ENCODE results near the gene ELFN2. TPM values are rescaled to one million over a fixed set of nuclear protein-coding genes. Genes with fewer than 3 reads are reported as not detected.

Gene ELFN2
- total RNA-seq, 1 experiment from 2014 or later: 4.0 TPM

- no peak overlapping the region for H3K4me3 ChIP-seq (ENCODE audit: low read depth, low read length)
- intact Hi-C loops (cut with micrococcal nuclease; ENCODE audit: unreplicated experiment): no loop called here
- Mint-ChIP-seq H3K4me3 (ENCODE audit: unreplicated experiment) (no peak overlapping the region), H3K27me3 (ENCODE audit: insufficient read depth, unreplicated experiment) (no peaks in the 10 kb centered on the region), H3K36me3 (ENCODE audit: insufficient read depth, unreplicated experiment) (no peaks in the 10 kb centered on the region), H3K4me1 (ENCODE audit: low read depth, unreplicated experiment) (peaks cover 8% of the 10 kb centered on the region), H3K27ac (ENCODE audit: unreplicated experiment) (peak overlapping the region; percentile 28), H3K9me3 (ENCODE audit: unreplicated experiment) (no peaks in the 10 kb centered on the region)
- BruUV-seq (replicated peaks): no TSS peak
- ChIA-PET POLR2A (no interaction called here), CTCF (interaction anchor here (0.7 kb wide), 1 partner anchor 20 kb away, joined by 3 read pairs; no protein-coding TSS in a partner anchor)
- no peak for TF ChIP-seq CTCF (IDR thresholded peaks at IDR 0.05; ENCODE audit: insufficient read depth in 1 of 2, low read depth in 1 of 2, low read length in 1 of 2, severe bottlenecking in 1 of 2, unreplicated experiment in 1 of 2)
- H3K4me1 ChIP-seq: peaks cover 14% of the 10 kb centered on the region
- H3K27me3 ChIP-seq (replicated peaks; ENCODE audit: control insufficient read depth, insufficient read depth, low read length): no peaks in the 10 kb centered on the region
- H3K9me3 ChIP-seq: no peaks in the 10 kb centered on the region
- no peak for DNase-seq
- no peaks in the 10 kb centered on the region for H3K36me3 ChIP-seq (ENCODE audit: control insufficient read depth, insufficient read depth, low read length)
Observed at GRCh38 chr22:37352481-37352880, 74.8 kb downstream of the ELFN2 start.

- Mint-ChIP-seq H3K27me3 (ENCODE audit: insufficient read depth, unreplicated experiment) (no peaks in the 10 kb centered on the region), H3K27ac (ENCODE audit: unreplicated experiment) (no peak overlapping the region), H3K36me3 (ENCODE audit: insufficient read depth, unreplicated experiment) (no peaks in the 10 kb centered on the region), H3K4me1 (ENCODE audit: low read depth, unreplicated experiment) (peaks cover 11% of the 10 kb centered on the region), H3K4me3 (ENCODE audit: unreplicated experiment) (no peak overlapping the region), H3K9me3 (ENCODE audit: unreplicated experiment) (no peaks in the 10 kb centered on the region)
- Histone ChIP-seq H3K36me3 (ENCODE audit: control insufficient read depth, insufficient read depth, low read length) (no peaks in the 10 kb centered on the region), H3K4me3 (ENCODE audit: low read depth, low read length) (no peak overlapping the region), H3K4me1 (peaks cover 14% of the 10 kb centered on the region), H3K9me3 (no peaks in the 10 kb centered on the region), H3K27me3 (replicated peaks; ENCODE audit: control insufficient read depth, insufficient read depth, low read length) (no peaks in the 10 kb centered on the region)
- no peak for TF ChIP-seq CTCF (IDR thresholded peaks at IDR 0.05; ENCODE audit: insufficient read depth in 1 of 2, low read depth in 1 of 2, low read length in 1 of 2, severe bottlenecking in 1 of 2, unreplicated experiment in 1 of 2)
- ChIA-PET CTCF (no interaction called here), POLR2A (interaction anchor here (0.5 kb wide), 1 partner anchor 50 kb away, joined by 9 read pairs; no protein-coding TSS in a partner anchor)
- BruUV-seq (replicated peaks): no TSS peak
- intact Hi-C loops (cut with micrococcal nuclease; ENCODE audit: unreplicated experiment): no loop called here
- no peak for DNase-seq
Observed at GRCh38 chr22:37351232-37351631, 76.0 kb downstream of the ELFN2 start.

GRCh38 chr22:37349043-37349814 is 78.0 kb downstream of the ELFN2 start:
- no peak for DNase-seq
- no peaks in the 10 kb centered on the region for H3K27me3 ChIP-seq (replicated peaks; ENCODE audit: control insufficient read depth, insufficient read depth, low read length)
- H3K36me3 ChIP-seq (ENCODE audit: control insufficient read depth, insufficient read depth, low read length): no peaks in the 10 kb centered on the region
- peaks cover 9% of the 10 kb centered on the region for H3K4me1 ChIP-seq
- Mint-ChIP-seq H3K4me1 (ENCODE audit: low read depth, unreplicated experiment) (peaks cover 11% of the 10 kb centered on the region), H3K36me3 (ENCODE audit: insufficient read depth, unreplicated experiment) (peaks cover 2% of the 10 kb centered on the region), H3K4me3 (ENCODE audit: unreplicated experiment) (no peak overlapping the region), H3K27me3 (ENCODE audit: insufficient read depth, unreplicated experiment) (no peaks in the 10 kb centered on the region), H3K27ac (ENCODE audit: unreplicated experiment) (no peak overlapping the region), H3K9me3 (ENCODE audit: unreplicated experiment) (no peaks in the 10 kb centered on the region)
- H3K4me3 ChIP-seq (ENCODE audit: low read depth, low read length): no peak overlapping the region
- no TSS peak for BruUV-seq (replicated peaks)
- intact Hi-C loops (cut with micrococcal nuclease; ENCODE audit: unreplicated experiment): no loop called here
- H3K9me3 ChIP-seq: no peaks in the 10 kb centered on the region
- POLR2A ChIA-PET: no interaction called here
- TF ChIP-seq CTCF (IDR thresholded peaks at IDR 0.05; ENCODE audit: insufficient read depth in 1 of 2, low read depth in 1 of 2, low read length in 1 of 2, severe bottlenecking in 1 of 2, unreplicated experiment in 1 of 2): no peak
- CTCF ChIA-PET: no interaction called here

Data from Caco-2 (cell line).